T47D (cell line): ENCODE measurements around the gene ISM2.

Experiments
- DNase-seq, 2 experiments: peaks; one replicate each; pipeline versions ENCODE4 v3.0.0 to v3.0.0-alpha.2; 2011 to 2012; ENCODE audit warnings: low read depth in 1 of 2, low spot score in 1 of 2
- JUND ChIP-seq: IDR thresholded peaks from 2 replicates; pipeline ENCODE4 v1.6.1; 2012; ENCODE audit warnings: low read depth
- in situ Hi-C: cut with HindIII; loops from 2 replicates; pipeline ENCODE4 v1.10.0; 2016; ENCODE audit warnings: low sequenced_read_pairs, low pct_unique_long_range_greater_than_20kb

The ISM2 gene

DNA sequence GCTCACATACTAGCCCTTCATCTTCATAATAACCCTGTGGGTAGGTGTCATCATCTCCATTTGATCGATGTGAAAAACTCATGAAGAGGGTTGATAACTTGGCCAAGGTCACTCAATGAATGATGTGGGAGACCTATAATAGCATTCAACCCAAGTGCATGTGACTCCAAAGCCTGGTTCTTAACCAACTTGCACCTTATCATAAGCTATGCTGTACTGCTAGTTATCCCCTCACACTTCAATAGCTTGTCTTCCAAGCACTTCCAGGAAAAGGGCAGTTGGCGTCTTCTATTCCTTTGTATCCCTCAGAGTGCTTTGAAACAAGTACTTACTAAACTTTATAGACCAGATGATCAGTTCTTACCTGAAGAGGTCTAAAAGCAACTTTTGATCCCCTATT, 56.4 kb downstream of the ISM2 start:
- in situ Hi-C loops: no loop called here
- TF ChIP-seq JUND: no peak
- no peak for DNase-seq

DNA sequence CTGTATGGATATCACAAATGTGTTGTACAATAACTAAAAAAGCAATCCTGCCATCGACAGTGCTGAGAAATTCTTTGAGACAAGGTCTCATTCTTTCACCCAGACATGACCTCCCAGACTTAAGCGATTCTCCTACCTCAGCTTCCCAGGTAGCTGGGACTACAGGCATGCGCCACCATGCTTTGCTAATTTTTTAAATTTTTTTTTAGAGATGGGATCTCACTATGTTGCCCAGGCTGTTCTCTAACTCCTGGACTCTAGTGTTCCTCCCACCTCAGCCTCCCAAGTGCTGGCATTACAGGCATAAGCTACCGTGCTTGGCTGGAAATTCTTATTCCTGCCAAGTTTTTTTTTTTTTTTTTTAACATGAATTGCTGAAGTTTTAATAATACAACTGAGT, 58.8 kb downstream of the ISM2 start:
- in situ Hi-C loops: no loop called here
- no peak for TF ChIP-seq JUND
- DNase-seq: no peak

DNA sequence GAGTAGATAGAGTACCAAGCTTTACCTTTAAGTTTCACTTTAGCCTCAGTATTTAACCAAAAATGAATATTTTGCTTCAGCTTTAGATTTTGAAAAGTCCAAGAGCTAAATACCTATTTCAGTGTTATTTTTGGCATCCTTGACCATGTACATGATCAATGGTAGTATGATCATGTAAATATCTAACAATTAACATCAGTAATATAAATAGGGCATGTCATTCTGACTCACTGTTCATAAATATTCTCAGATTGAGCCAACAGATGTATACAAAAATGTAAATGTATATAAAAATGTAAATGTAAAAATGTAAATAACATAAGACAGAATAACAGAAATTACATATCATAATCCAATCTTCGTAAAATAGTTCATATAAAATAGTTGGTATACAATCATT, 60.0 kb downstream of the ISM2 start:
- no peak for TF ChIP-seq JUND

DNA sequence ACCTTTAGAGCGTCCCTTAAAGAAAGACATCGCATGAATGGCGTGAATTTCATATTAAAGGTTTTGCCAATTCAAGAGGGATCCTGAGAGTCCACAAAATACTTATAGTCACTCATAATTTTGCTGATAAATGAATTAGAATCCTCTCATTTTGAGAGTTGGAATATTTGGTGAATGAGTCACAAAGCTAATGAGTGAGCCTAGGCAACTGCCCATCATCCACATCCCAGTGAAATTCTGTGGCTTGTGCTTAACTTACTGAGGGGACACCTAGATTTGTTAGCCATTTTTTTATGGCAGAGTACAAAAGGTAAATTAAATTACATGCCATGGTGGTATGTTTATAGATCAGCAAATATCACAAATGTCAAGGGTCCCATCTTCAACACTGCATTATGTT, 62.6 kb downstream of the ISM2 start:
- DNase-seq: no peak
- in situ Hi-C loops: no loop called here

More for the DNA sequence above, 60.0 kb downstream of the ISM2 start:
- in situ Hi-C loops: no loop called here
- no peak for DNase-seq

DNA sequence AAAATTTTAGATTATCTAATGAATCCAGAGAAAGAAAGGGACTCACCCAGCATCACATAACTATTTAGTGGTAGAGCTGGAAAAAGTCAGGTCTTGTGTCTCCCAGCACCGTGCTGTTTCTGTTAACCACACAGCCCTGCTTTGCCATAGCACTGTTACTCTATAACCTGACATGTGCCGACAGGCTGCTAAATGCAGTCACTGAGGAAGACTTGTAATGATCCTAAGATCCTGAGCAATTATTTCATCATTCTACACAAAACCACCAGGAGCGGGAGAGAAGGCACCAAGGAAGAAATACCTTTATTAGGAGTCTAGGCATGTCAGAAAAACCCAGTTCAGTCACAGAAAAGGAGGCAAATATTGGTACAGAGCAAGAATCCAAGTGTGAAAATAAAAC, 72.2 kb downstream of the ISM2 start:
- no peak for DNase-seq
- no peak for TF ChIP-seq JUND
- in situ Hi-C loops: no loop called here

More for the DNA sequence above, 62.6 kb downstream of the ISM2 start:
- no peak for TF ChIP-seq JUND

DNA sequence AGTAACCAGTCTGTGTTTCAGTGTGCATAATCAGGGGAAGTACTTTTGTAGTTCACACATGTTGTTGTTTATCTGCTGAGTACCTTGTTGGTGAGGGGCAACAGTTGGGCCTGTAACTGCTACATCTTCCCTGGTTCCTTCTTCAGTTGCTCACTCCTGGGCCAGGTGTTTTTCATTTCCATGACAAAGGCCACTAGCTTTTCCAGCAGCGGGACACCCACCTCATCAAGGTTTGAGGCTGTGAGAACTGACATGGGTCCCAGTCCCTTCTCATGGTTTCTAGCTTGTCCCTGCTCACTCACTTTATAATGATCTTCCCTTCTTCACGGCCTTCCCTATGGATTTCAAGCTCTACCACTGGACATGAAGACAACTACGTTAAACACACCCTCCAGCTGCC, 73.8 kb downstream of the ISM2 start:
- DNase-seq: no peak
- TF ChIP-seq JUND: no peak
- in situ Hi-C loops: no loop called here
